ENCODE measurements around the gene GNAI3. TPM values are rescaled to one million over a fixed set of nuclear protein-coding genes. Genes with fewer than 3 reads are reported as not detected.

GNAI3 gene
- polyA plus RNA-seq, 1 donor (not counting 4 experiments of a cell fraction or from before 2014, with no cell fraction given): 14.1 TPM

DNA sequence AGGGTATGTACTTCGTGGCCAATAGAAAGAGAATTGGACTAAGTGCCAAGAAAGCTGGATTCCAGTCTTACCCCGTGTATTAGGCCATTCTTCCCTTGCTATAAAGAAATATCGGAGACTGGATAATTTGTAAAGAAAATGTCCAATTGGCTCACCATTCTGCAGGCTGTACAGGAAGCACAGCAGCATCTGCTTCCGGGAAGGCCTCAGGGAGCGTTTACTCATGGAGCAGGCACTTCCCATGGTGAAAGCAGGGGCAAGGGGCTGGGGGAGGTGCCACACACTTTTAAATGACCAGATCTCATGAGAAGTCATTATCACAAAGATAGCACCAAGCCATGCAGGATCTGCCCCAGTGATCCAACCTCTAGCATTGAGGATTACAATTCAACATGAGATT is 31.1 kb upstream of the GNAI3 start:
- dilution Hi-C loops (cut with MboI; ENCODE audit: extremely low pct_ligation_motif_present, low sequenced_read_pairs): no loop called here
- no peaks in the 10 kb centered on the region for H3K9me1 ChIP-seq (ENCODE audit: control insufficient read depth, extremely low read depth, insufficient read depth, low read length)
- no peaks in the 10 kb centered on the region for H3K36me3 ChIP-seq (ENCODE audit: control insufficient read depth in 2 of 2, extremely low read depth in 1 of 2, insufficient read depth in 2 of 2, low read length in 2 of 2)
- no peak for TF ChIP-seq EZH2 (IDR thresholded peaks at IDR 0.05; ENCODE audit: low read length)
- TF ChIP-seq, protein P1, sequence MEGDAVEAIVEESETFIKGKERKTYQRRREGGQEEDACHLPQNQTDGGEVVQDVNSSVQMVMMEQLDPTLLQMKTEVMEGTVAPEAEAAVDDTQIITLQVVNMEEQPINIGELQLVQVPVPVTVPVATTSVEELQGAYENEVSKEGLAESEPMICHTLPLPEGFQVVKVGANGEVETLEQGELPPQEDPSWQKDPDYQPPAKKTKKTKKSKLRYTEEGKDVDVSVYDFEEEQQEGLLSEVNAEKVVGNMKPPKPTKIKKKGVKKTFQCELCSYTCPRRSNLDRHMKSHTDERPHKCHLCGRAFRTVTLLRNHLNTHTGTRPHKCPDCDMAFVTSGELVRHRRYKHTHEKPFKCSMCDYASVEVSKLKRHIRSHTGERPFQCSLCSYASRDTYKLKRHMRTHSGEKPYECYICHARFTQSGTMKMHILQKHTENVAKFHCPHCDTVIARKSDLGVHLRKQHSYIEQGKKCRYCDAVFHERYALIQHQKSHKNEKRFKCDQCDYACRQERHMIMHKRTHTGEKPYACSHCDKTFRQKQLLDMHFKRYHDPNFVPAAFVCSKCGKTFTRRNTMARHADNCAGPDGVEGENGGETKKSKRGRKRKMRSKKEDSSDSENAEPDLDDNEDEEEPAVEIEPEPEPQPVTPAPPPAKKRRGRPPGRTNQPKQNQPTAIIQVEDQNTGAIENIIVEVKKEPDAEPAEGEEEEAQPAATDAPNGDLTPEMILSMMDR (optimal IDR thresholded peaks at IDR 0.05 in 1 of 3, IDR thresholded peaks at IDR 0.05 in 1 of 3, conservative IDR thresholded peaks at IDR 0.05 in 1 of 3; ENCODE audit: extremely low read depth in 1 of 3, insufficient read depth in 2 of 3, low read length in 3 of 3): no peak
- H3K9me3 ChIP-seq (ENCODE audit: control insufficient read depth, low read depth, low read length): no peaks in the 10 kb centered on the region
- no peak for FAIRE-seq
- H3K9ac ChIP-seq (ENCODE audit: control insufficient read depth, extremely low read depth, insufficient read depth, low read length): no peak overlapping the region
- no peaks in the 10 kb centered on the region for H4K20me1 ChIP-seq (ENCODE audit: control insufficient read depth, extremely low read depth, insufficient read depth, low read length)
- no peak overlapping the region for H2AFZ ChIP-seq (ENCODE audit: control insufficient read depth, low read length)
- DNase-seq (ENCODE audit: low read depth, low spot score): no peak
- no peak overlapping the region for H3K27ac ChIP-seq (ENCODE audit: control insufficient read depth, insufficient read depth, low read length)
- peaks cover 12% of the 10 kb centered on the region for H3K27me3 ChIP-seq (ENCODE audit: control insufficient read depth, extremely low read depth, insufficient read depth, low read length)
- H3K4me3 ChIP-seq (ENCODE audit: control insufficient read depth in 2 of 3, extremely low read depth in 1 of 3, insufficient read depth in 2 of 3, low read depth in 1 of 3, low read length in 3 of 3): no peak overlapping the region
- H3K4me2 ChIP-seq (ENCODE audit: control insufficient read depth, extremely low read depth, insufficient read depth, low read depth, low read length): no peak overlapping the region
- H3K79me2 ChIP-seq (ENCODE audit: control insufficient read depth, insufficient read depth, low read length): no peaks in the 10 kb centered on the region
- H3K4me1 ChIP-seq (ENCODE audit: control insufficient read depth, extremely low read depth, insufficient read depth, low read length): peaks cover 7% of the 10 kb centered on the region

DNA sequence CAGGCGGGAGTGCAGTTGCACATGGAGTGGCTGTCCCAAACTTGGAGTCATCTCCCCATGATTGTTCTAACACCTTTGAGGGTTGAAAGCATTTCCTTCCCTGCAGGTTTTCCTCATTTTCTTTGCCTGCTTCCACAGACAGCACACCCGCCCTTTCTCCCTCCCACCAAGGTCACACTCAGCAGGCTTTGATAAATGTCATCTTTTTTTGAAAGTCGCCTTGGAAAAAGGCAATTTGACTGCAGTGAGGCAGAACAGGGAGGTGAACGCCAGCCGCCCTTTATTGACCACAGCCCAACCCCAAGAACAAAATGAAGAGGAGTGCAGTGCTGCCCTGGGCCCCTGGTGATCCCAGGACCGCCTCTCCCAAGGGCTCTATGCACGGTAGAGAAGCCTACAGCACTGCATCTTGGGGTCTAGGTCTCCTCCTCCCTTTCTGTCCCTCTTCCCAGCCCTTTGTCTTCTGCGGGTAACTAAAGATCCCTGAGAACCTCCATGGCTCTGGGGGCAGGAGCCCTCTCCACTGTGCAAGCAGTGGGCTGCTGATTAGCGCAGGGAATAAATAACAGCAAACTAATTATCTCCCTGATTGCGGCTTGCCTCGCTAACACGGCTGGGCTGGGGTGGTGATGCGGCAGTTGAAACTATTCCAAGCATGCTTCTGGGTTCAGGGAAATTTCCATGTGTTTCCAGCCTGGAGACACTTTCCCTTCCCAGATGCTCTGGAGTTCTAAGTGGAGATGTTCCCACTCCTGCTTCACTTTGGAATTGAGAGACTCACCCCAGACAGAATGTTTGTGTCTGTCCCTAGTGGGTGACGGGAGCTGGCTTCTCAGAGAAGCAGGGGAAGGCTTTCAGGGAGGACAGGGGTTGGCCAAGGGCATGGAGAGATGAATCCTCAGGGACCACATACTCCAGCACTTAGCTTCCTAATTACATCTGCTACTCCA is 27.1 kb upstream of the GNAI3 start:
- Histone ChIP-seq H3K27ac (ENCODE audit: control insufficient read depth, insufficient read depth, low read length) (no peak overlapping the region), H3K79me2 (ENCODE audit: control insufficient read depth, insufficient read depth, low read length) (no peaks in the 10 kb centered on the region), H3K9ac (ENCODE audit: control insufficient read depth, extremely low read depth, insufficient read depth, low read length) (no peak overlapping the region), H4K20me1 (ENCODE audit: control insufficient read depth, extremely low read depth, insufficient read depth, low read length) (no peaks in the 10 kb centered on the region), H3K9me1 (ENCODE audit: control insufficient read depth, extremely low read depth, insufficient read depth, low read length) (no peaks in the 10 kb centered on the region), H3K27me3 (ENCODE audit: control insufficient read depth, extremely low read depth, insufficient read depth, low read length) (peaks cover 12% of the 10 kb centered on the region), H3K4me2 (ENCODE audit: control insufficient read depth, extremely low read depth, insufficient read depth, low read depth, low read length) (no peak overlapping the region), H3K36me3 (ENCODE audit: control insufficient read depth in 2 of 2, extremely low read depth in 1 of 2, insufficient read depth in 2 of 2, low read length in 2 of 2) (no peaks in the 10 kb centered on the region), H2AFZ (ENCODE audit: control insufficient read depth, low read length) (no peak overlapping the region), H3K4me3 (ENCODE audit: control insufficient read depth in 2 of 3, extremely low read depth in 1 of 3, insufficient read depth in 2 of 3, low read depth in 1 of 3, low read length in 3 of 3) (no peak overlapping the region), H3K4me1 (ENCODE audit: control insufficient read depth, extremely low read depth, insufficient read depth, low read length) (peaks cover 7% of the 10 kb centered on the region), H3K9me3 (ENCODE audit: control insufficient read depth, low read depth, low read length) (no peaks in the 10 kb centered on the region)
- no peak for FAIRE-seq
- no peak for DNase-seq (ENCODE audit: low read depth, low spot score)
- dilution Hi-C loops (cut with MboI; ENCODE audit: extremely low pct_ligation_motif_present, low sequenced_read_pairs): no loop called here
- TF ChIP-seq, protein P1 (optimal IDR thresholded peaks at IDR 0.05 in 1 of 3, IDR thresholded peaks at IDR 0.05 in 1 of 3, conservative IDR thresholded peaks at IDR 0.05 in 1 of 3; ENCODE audit: extremely low read depth in 1 of 3, insufficient read depth in 2 of 3, low read length in 3 of 3): no peak
- no peak for TF ChIP-seq EZH2 (IDR thresholded peaks at IDR 0.05; ENCODE audit: low read length)
